GM13976 (cell line): ENCODE data around the gene PRKAG2.
"Not testable (repeated sequence)": the region's sequence is repeated elsewhere in the genome, so short reads cannot be mapped to it uniquely, and the experiment has no call there.

Source experiments
- DNase-seq: peaks from one replicate; pipeline ENCODE4 v3.0.0; 2012; ENCODE audit warnings: low spot score
- CTCF ChIP-seq: IDR thresholded peaks from 2 replicates; pipeline ENCODE4 v1.5.1; 2012; ENCODE audit warnings: borderline replicate concordance, mild to moderate bottlenecking; ENCODE audit not compliant: insufficient read depth; ENCODE audit errors: extremely low read depth, missing control alignments, control extremely low read depth
- in situ Hi-C: fragments of 300-500 bp; cut with MboI; formaldehyde crosslinking; loops from one replicate; pipeline ENCODE4 v1.12.0; 2022; ENCODE audit warnings: low sequenced_read_pairs, mixed read lengths, inconsistent platforms; ENCODE audit not compliant: unreplicated experiment

Gene PRKAG2

GRCh38 chr7:151921451-151921850 lies 44.5 kb upstream of the PRKAG2 start:
- in situ Hi-C loops: no loop called here
- no peak for TF ChIP-seq CTCF
- no peak for DNase-seq

GRCh38 chr7:151920488-151920887 lies 43.6 kb upstream of the PRKAG2 start:
- in situ Hi-C loops: no loop called here

GRCh38 chr7:151919595-151919994 lies 42.7 kb upstream of the PRKAG2 start:
- in situ Hi-C loops: no loop called here
- TF ChIP-seq CTCF: no peak
- DNase-seq: no peak

More at GRCh38 chr7:151920488-151920887, 43.6 kb upstream of the PRKAG2 start:
- DNase-seq: no peak
- TF ChIP-seq CTCF: no peak

- in situ Hi-C loops: no loop called here
- no peak for TF ChIP-seq CTCF
- no peak for DNase-seq
These were observed 41.6 kb upstream of the PRKAG2 start for GRCh38 chr7:151918510-151918843.

- no peak for DNase-seq
- no peak for TF ChIP-seq CTCF
- in situ Hi-C loops: no loop called here
These were observed 41.0 kb upstream of the PRKAG2 start for GRCh38 chr7:151917791-151918509.

- TF ChIP-seq CTCF: no peak
- in situ Hi-C loops: no loop called here
- DNase-seq: no peak
These were observed 37.1 kb upstream of the PRKAG2 start for GRCh38 chr7:151914051-151914450.

GRCh38 chr7:151910655-151911054 lies 33.7 kb upstream of the PRKAG2 start:
- DNase-seq, in situ Hi-C loops: not testable (repeated sequence)

- in situ Hi-C loops, DNase-seq: not testable (repeated sequence)
These were observed 30.2 kb upstream of the PRKAG2 start for GRCh38 chr7:151907115-151907514.
